PC-9 (cell line): ENCODE results near the gene TPPP.

ENCODE experiments used
- EZH2 ChIP-seq: fragments of 200-600 bp; sonication (generic); IDR thresholded peaks from 2 replicates; pipeline ENCODE4 v1.8.0; 2017; ENCODE audit warnings: antibody characterized with exemption, low read depth
- TF ChIP-seq, protein P1 (sequence below): fragments of 200-600 bp; sonication (generic); conservative IDR thresholded peaks from 2 replicates; pipeline ENCODE4 v1.6.1; 2017; ENCODE audit warnings: mixed run types, antibody characterized with exemption, mild to moderate bottlenecking, moderate library complexity

DNA sequence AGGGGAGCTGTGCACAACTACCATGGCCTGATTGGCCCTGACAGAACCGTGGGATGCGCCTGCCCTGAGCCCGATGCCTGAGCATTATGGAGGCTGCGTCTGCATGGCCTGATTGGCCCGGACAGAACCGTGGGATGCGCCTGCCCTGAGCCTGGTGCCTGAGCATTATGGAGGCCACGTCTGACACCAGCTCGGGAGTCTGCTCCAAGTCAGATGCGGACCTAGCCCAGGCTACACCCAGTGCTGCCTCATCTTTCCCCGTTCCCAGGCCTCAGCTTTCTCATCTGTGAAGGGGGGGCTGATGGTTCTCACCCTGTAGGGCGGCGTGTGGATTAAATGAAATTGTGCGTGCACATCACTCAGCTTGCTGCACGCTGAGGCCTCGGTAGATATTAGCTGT, 73.7 kb downstream of the TPPP start:
- no peak for TF ChIP-seq EZH2
- TF ChIP-seq, protein P1, sequence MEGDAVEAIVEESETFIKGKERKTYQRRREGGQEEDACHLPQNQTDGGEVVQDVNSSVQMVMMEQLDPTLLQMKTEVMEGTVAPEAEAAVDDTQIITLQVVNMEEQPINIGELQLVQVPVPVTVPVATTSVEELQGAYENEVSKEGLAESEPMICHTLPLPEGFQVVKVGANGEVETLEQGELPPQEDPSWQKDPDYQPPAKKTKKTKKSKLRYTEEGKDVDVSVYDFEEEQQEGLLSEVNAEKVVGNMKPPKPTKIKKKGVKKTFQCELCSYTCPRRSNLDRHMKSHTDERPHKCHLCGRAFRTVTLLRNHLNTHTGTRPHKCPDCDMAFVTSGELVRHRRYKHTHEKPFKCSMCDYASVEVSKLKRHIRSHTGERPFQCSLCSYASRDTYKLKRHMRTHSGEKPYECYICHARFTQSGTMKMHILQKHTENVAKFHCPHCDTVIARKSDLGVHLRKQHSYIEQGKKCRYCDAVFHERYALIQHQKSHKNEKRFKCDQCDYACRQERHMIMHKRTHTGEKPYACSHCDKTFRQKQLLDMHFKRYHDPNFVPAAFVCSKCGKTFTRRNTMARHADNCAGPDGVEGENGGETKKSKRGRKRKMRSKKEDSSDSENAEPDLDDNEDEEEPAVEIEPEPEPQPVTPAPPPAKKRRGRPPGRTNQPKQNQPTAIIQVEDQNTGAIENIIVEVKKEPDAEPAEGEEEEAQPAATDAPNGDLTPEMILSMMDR: no peak
